ENCODE measurements around the gene NXPH3. TPM values are rescaled to one million over a fixed set of nuclear protein-coding genes. Genes with fewer than 3 reads are reported as not detected.

The NXPH3 gene
- total RNA-seq: 1 to 10 TPM in 1 of 2 donors, under 1 TPM in 1; 0.44 to 1.2 TPM

DNA sequence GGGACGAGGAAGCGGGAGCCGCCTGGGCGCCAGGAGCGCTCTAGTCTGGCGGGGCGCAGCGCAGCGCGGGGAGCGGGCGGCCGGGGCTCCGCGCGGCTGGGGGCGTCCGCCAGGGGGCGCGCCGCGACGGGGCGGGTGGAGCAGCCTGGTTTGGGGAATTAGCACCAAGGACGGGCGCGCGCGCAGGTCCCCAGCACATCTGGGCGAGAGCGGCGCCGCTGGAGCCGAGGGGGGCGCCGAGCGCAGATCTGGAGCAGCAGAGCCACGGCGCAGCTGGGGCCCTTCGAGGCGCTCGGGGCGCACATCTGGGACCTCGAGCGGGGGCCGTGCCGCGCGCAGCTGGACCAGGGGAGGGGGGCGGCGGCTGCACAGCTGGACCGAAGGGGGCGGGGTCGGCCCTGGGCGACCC lies at the start of gene NXPH3:
NXPH3 (plus strand) TSS at position 193 of the 409 bp plus-strand sequence. CDS start 349 bp downstream, outside the sequence.
- H3K27me3 Mint-ChIP-seq (ENCODE audit: low read depth): peaks cover 60% of the 10 kb centered on the region

DNA sequence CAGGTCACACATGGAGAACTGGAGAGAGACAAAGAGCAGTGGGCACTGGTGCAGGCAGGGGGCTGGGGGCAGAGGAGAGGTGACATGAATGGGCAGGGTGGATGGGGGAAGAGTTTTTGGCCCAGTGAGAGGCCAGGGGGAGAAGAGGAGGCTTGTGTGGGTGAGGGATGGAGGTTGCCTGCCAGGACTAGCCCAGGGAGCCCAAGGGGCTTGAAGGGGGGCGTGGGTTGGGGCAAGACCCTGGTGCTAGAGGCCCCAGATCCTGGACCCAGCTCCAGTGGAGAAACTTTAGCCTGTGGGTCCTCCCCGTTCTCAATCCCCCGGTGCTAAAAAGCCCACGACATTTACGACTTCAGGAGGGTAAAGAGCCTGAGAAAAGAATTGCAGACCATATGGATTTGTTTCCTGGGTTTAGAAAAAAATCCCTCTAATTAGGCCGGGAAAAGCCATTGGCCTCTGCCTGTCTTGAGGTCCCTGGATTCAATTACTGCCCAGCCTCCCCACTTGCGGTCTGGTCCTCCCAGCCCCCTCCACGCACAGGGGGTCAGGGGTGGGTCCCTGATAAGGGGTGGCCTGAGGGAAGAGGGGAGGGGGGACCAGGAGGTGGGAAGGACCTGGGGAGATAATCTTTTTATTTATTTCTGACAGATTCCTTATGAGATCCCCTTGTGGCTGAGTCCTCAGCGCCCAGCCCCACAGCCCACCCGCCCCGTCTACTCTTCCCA lies 47.6 kb upstream of the NXPH3 start:
- Mint-ChIP-seq H3K36me3 (ENCODE audit: insufficient read depth in 2 of 2) (no peaks in the 10 kb centered on the region), H3K9me3 (no peaks in the 10 kb centered on the region), H3K27ac (no peak overlapping the region), H3K4me3 (no peak overlapping the region), H3K27me3 (ENCODE audit: low read depth) (peaks cover 7% of the 10 kb centered on the region), H3K4me1 (ENCODE audit: low read depth) (peaks cover 8% of the 10 kb centered on the region)
- DNase-seq (no peak), ATAC-seq (replicated peaks in 1 of 2) (no peak)

More for the DNA sequence above, at the start of gene NXPH3:
- ATAC-seq (replicated peaks in 1 of 2) (peak; percentile 87), DNase-seq (peak; percentile 81 to 88)
- H3K4me3 Mint-ChIP-seq: peak within 1 kb of the TSS; percentile 85 to 86
- peaks cover 21% of the 10 kb centered on the region for H3K4me1 Mint-ChIP-seq (ENCODE audit: low read depth)
- H3K9me3 Mint-ChIP-seq: no peaks in the 10 kb centered on the region
- no peak within 1 kb of the TSS for H3K27ac Mint-ChIP-seq
- no peaks in the 10 kb centered on the region for H3K36me3 Mint-ChIP-seq (ENCODE audit: insufficient read depth in 2 of 2)

GRCh38 chr17:49528966-49529365 lies 46.7 kb upstream of the NXPH3 start:
- Mint-ChIP-seq H3K4me1 (ENCODE audit: low read depth) (peaks cover under 1% of the 10 kb centered on the region), H3K27me3 (ENCODE audit: low read depth) (peaks cover 7% of the 10 kb centered on the region), H3K36me3 (ENCODE audit: insufficient read depth in 2 of 2) (no peaks in the 10 kb centered on the region), H3K27ac (no peak overlapping the region), H3K9me3 (no peaks in the 10 kb centered on the region), H3K4me3 (no peak overlapping the region)
- ATAC-seq (replicated peaks in 1 of 2) (no peak), DNase-seq (no peak)

DNA sequence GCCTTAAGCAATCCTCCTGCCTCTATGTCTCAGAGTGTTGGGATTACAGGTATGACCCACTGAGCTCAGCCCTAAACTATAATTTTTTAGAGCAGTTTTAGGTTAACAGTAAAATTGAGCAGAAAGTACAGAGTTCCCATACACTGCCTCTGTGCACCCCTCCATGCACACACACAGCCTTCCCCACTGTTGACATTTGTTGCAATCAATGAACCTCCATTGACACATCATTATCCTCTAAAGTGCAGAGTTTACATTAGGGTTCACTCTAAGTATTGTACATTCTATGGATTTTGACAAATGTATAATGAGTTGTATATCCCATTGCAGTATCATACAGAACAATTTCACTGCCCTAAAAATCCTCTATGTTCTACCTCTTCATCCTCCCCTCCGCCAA lies 45.6 kb upstream of the NXPH3 start:
- no peak overlapping the region for H3K4me3 Mint-ChIP-seq
- H3K4me1 Mint-ChIP-seq (ENCODE audit: low read depth): no peaks in the 10 kb centered on the region
- peaks cover 7% of the 10 kb centered on the region for H3K27me3 Mint-ChIP-seq (ENCODE audit: low read depth)
- DNase-seq: no peak
- H3K27ac Mint-ChIP-seq: no peak overlapping the region
- H3K36me3 Mint-ChIP-seq (ENCODE audit: insufficient read depth in 2 of 2): no peaks in the 10 kb centered on the region
- ATAC-seq (replicated peaks in 1 of 2): no peak
- H3K9me3 Mint-ChIP-seq: no peaks in the 10 kb centered on the region

GRCh38 chr17:49543860-49544259 lies 31.8 kb upstream of the NXPH3 start:
- ATAC-seq (replicated peaks in 1 of 2) (no peak), DNase-seq (no peak)
- Mint-ChIP-seq H3K4me3 (no peak overlapping the region), H3K36me3 (ENCODE audit: insufficient read depth in 2 of 2) (peaks cover 0 to 2% of the 10 kb centered on the region in 2 donors), H3K27ac (no peak overlapping the region), H3K9me3 (peaks cover 2 to 3% of the 10 kb centered on the region in 2 donors), H3K4me1 (ENCODE audit: low read depth) (no peaks in the 10 kb centered on the region), H3K27me3 (ENCODE audit: low read depth) (peaks cover 8% of the 10 kb centered on the region)

- Mint-ChIP-seq H3K27ac (no peak overlapping the region), H3K27me3 (ENCODE audit: low read depth) (peaks cover 8% of the 10 kb centered on the region), H3K4me3 (no peak overlapping the region), H3K9me3 (peaks cover 2 to 3% of the 10 kb centered on the region in 2 donors), H3K4me1 (ENCODE audit: low read depth) (no peaks in the 10 kb centered on the region), H3K36me3 (ENCODE audit: insufficient read depth in 2 of 2) (peaks cover 0 to 2% of the 10 kb centered on the region in 2 donors)
- ATAC-seq (replicated peaks in 1 of 2): no peak
- no peak for DNase-seq
Observed at GRCh38 chr17:49545007-49545660, 30.5 kb upstream of the NXPH3 start.

DNA sequence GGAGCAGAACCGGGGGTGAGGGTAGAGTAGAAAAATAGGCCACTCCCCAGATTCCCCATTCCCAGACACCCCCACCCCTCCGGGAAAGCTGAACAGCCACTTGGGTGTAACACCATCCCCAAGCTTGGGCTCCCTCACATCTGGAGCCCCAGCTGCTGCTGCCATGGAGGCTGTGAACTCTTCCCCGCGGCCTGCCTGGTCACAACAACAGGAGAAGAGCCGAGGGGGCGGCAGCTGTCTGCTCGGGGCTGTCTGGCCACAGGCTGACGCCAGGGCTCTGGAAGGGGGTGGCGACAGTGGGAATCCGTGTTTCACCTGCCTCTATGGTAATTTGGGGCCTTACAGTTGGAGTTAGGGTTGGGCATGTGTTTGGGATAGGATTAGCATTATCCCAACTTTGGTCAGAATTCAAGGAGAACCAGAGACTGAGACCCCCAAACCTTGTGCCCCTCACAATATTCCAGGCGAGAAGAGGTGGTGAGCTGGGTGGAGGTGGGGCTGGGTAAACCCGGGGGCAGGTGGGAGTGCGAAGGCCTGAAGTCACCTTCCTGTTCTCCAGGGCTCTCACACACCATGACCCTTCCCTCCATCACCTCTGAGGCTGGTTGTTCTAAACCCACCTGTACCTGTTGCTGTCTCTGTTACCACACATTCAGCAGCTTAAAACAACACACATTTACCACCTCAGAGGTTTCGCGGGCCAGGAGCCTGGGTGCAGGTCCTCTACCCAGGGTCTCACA lies 29.7 kb upstream of the NXPH3 start:
- Mint-ChIP-seq H3K36me3 (ENCODE audit: insufficient read depth in 2 of 2) (no peaks in the 10 kb centered on the region), H3K4me1 (ENCODE audit: low read depth) (no peaks in the 10 kb centered on the region), H3K4me3 (no peak overlapping the region), H3K27me3 (ENCODE audit: low read depth) (peaks cover 8% of the 10 kb centered on the region), H3K9me3 (peaks cover 0 to 3% of the 10 kb centered on the region in 2 donors), H3K27ac (no peak overlapping the region)
- ATAC-seq (replicated peaks in 1 of 2) (no peak), DNase-seq (no peak)

- no peak overlapping the region for H3K27ac Mint-ChIP-seq
- no peaks in the 10 kb centered on the region for H3K4me1 Mint-ChIP-seq (ENCODE audit: low read depth)
- DNase-seq: no peak
- peaks cover 0 to 3% of the 10 kb centered on the region in 2 donors for H3K9me3 Mint-ChIP-seq
- no peak overlapping the region for H3K4me3 Mint-ChIP-seq
- H3K27me3 Mint-ChIP-seq (ENCODE audit: low read depth): peaks cover 8% of the 10 kb centered on the region
- H3K36me3 Mint-ChIP-seq (ENCODE audit: insufficient read depth in 2 of 2): no peaks in the 10 kb centered on the region
- ATAC-seq (replicated peaks in 1 of 2): no peak
Observed at GRCh38 chr17:49546546-49547535, 28.8 kb upstream of the NXPH3 start.

- Mint-ChIP-seq H3K27me3 (ENCODE audit: low read depth) (peaks cover 8% of the 10 kb centered on the region), H3K4me3 (no peak overlapping the region), H3K4me1 (ENCODE audit: low read depth) (no peaks in the 10 kb centered on the region), H3K36me3 (ENCODE audit: insufficient read depth in 2 of 2) (no peaks in the 10 kb centered on the region), H3K27ac (no peak overlapping the region), H3K9me3 (peaks cover 0 to 3% of the 10 kb centered on the region in 2 donors)
- ATAC-seq (replicated peaks in 1 of 2) (no peak), DNase-seq (no peak)
Observed at GRCh38 chr17:49547566-49547965, 28.1 kb upstream of the NXPH3 start.

DNA sequence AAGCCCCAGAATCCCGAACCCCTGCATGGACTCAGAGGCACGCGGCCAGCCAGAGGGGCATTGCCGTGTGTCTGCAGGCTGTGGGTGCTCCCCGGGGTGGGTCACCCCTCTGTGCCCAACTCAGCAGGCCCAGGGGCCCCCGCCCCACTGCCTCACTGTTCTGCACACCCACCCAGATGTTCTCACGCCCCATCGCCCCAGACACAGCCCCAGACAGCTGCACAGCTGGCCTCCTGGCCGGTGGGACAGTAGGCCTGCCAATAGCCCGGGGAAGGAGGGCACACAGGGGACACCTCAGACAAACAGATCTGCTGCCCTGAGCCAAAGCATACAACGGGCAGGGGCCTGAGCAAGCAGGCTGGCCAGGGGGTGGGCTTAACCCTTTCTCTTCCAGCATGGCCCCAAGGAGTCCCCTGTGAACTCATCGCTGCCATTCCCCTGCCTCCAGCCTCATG lies 27.6 kb upstream of the NXPH3 start:
- no peak for DNase-seq
- H3K9me3 Mint-ChIP-seq: peaks cover 0 to 3% of the 10 kb centered on the region in 2 donors
- no peak for ATAC-seq (replicated peaks in 1 of 2)
- H3K27ac Mint-ChIP-seq: no peak overlapping the region
- H3K4me3 Mint-ChIP-seq: no peak overlapping the region
- peaks cover 8% of the 10 kb centered on the region for H3K27me3 Mint-ChIP-seq (ENCODE audit: low read depth)
- no peaks in the 10 kb centered on the region for H3K36me3 Mint-ChIP-seq (ENCODE audit: insufficient read depth in 2 of 2)
- H3K4me1 Mint-ChIP-seq (ENCODE audit: low read depth): no peaks in the 10 kb centered on the region

DNA sequence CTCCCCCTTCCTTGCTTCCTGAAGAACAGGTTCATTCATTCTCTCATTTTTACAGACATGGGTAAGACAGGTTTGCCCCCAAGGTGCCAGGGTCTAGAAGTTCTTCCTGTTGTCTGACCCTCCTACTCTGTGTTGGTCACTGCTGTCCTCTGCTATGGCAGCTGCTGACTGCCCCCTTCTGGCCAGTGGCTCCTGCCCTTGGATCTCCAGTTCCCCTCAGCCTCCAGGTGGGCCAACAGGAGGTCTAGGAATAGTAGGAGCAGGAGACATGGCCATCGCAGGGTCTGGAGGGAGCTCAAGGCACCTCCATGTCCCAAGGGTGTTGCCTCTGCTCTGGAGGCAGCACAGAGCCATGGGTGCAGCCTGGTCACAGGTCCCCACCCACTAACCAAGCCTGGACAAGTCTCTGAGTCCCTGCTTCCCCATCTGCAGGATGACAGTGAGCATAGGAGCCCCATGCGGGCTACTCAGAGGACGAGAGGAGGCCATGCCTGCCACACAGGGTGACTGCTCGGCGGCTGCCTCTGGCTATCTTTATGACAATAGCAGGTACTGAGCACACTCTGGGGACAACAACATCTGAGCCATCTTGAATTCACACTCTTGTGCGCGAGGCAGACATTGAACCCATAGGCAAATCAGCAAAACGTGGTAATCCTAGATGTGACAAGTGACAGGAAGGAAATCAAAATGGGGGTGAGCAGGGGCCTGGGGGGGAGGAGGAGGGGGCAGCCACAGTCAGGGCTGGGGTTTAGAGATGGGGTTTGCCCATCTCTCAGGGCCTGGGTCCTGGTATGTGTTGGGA lies 27.0 kb upstream of the NXPH3 start:
- Mint-ChIP-seq H3K4me3 (no peak overlapping the region), H3K27ac (no peak overlapping the region)

GRCh38 chr17:49549311-49549605 lies 26.4 kb upstream of the NXPH3 start:
- Mint-ChIP-seq H3K36me3 (ENCODE audit: insufficient read depth in 2 of 2) (no peaks in the 10 kb centered on the region), H3K9me3 (no peaks in the 10 kb centered on the region), H3K4me3 (no peak overlapping the region), H3K4me1 (ENCODE audit: low read depth) (no peaks in the 10 kb centered on the region), H3K27me3 (ENCODE audit: low read depth) (peaks cover 8% of the 10 kb centered on the region), H3K27ac (no peak overlapping the region)
- ATAC-seq (replicated peaks in 1 of 2): no peak
- no peak for DNase-seq

More for the DNA sequence above, 27.0 kb upstream of the NXPH3 start:
- Mint-ChIP-seq H3K9me3 (no peaks in the 10 kb centered on the region), H3K36me3 (ENCODE audit: insufficient read depth in 2 of 2) (no peaks in the 10 kb centered on the region), H3K4me1 (ENCODE audit: low read depth) (no peaks in the 10 kb centered on the region), H3K27me3 (ENCODE audit: low read depth) (peaks cover 8% of the 10 kb centered on the region)
- ATAC-seq (replicated peaks in 1 of 2) (peak in 1 of 2 donors; percentile 43), DNase-seq (no peak)

Measured in activated T-cell treated with anti-CD3 and anti-CD28 coated beads, Interleukin-2, amount 50 U/mL, for 72 hours (primary cell).